HL-60/S4 (cell line): ENCODE results near the gene MEOX1.
"Not testable (repeated sequence)": the region's sequence is repeated elsewhere in the genome, so short reads cannot be mapped to it uniquely, and the experiment has no call there.

Source experiments
- in situ Hi-C: fragments of 300-500 bp; cut with MboI; formaldehyde crosslinking; loops from 2 replicates; pipeline ENCODE4 v1.14.3; 2022; ENCODE audit warnings: low sequenced_read_pairs

MEOX1 gene

GRCh38 chr17:43625606-43626005, 36.1 kb downstream of the MEOX1 start:
- in situ Hi-C loops: no loop called here

GRCh38 chr17:43620581-43620980, 41.1 kb downstream of the MEOX1 start:
- in situ Hi-C loops: no loop called here

- in situ Hi-C loops: no loop called here
These were observed 41.6 kb downstream of the MEOX1 start for GRCh38 chr17:43620147-43620546.

GRCh38 chr17:43619705-43620104, 42.0 kb downstream of the MEOX1 start:
- in situ Hi-C loops: no loop called here

GRCh38 chr17:43618276-43618675, 43.4 kb downstream of the MEOX1 start:
- in situ Hi-C loops: no loop called here

- in situ Hi-C loops: no loop called here
These were observed 44.9 kb downstream of the MEOX1 start for GRCh38 chr17:43616852-43617251.

- in situ Hi-C loops: no loop called here
These were observed 45.3 kb downstream of the MEOX1 start for GRCh38 chr17:43616421-43616820.

GRCh38 chr17:43616029-43616351, 45.7 kb downstream of the MEOX1 start:
- in situ Hi-C loops: no loop called here

- in situ Hi-C loops: no loop called here
These were observed 46.2 kb downstream of the MEOX1 start for GRCh38 chr17:43615330-43616028.

- in situ Hi-C loops: no loop called here
These were observed 47.2 kb downstream of the MEOX1 start for GRCh38 chr17:43614561-43614960.

- in situ Hi-C loops: no loop called here
These were observed 47.8 kb downstream of the MEOX1 start for GRCh38 chr17:43613917-43614316.

GRCh38 chr17:43612515-43612914, 49.2 kb downstream of the MEOX1 start:
- in situ Hi-C loops: no loop called here

GRCh38 chr17:43611230-43611969, 50.3 kb downstream of the MEOX1 start:
- in situ Hi-C loops: no loop called here

GRCh38 chr17:43609613-43610385, 51.9 kb downstream of the MEOX1 start:
- in situ Hi-C loops: no loop called here

- in situ Hi-C loops: no loop called here
These were observed 53.4 kb downstream of the MEOX1 start for GRCh38 chr17:43608313-43608712.

GRCh38 chr17:43604549-43604948, 57.2 kb downstream of the MEOX1 start:
- in situ Hi-C loops: no loop called here

GRCh38 chr17:43603321-43603720, 58.4 kb downstream of the MEOX1 start:
- in situ Hi-C loops: no loop called here

- in situ Hi-C loops: not testable (repeated sequence)
These were observed 59.2 kb downstream of the MEOX1 start for GRCh38 chr17:43602556-43602955.

- in situ Hi-C loops: no loop called here
These were observed 60.3 kb downstream of the MEOX1 start for GRCh38 chr17:43601280-43602039.

- in situ Hi-C loops: no loop called here
These were observed 61.9 kb downstream of the MEOX1 start for GRCh38 chr17:43599835-43600234.

GRCh38 chr17:43599046-43599395, 62.7 kb downstream of the MEOX1 start:
- in situ Hi-C loops: no loop called here
